GM18520 (cell line): Measurements from ENCODE around the gene AHDC1.

ENCODE experiments used
- ATAC-seq: cut with Tn5 transposase; IDR thresholded peaks from one replicate; pipeline ENCODE4 v1.9.1; 2021; ENCODE audit not compliant: unreplicated experiment

The AHDC1 gene

DNA sequence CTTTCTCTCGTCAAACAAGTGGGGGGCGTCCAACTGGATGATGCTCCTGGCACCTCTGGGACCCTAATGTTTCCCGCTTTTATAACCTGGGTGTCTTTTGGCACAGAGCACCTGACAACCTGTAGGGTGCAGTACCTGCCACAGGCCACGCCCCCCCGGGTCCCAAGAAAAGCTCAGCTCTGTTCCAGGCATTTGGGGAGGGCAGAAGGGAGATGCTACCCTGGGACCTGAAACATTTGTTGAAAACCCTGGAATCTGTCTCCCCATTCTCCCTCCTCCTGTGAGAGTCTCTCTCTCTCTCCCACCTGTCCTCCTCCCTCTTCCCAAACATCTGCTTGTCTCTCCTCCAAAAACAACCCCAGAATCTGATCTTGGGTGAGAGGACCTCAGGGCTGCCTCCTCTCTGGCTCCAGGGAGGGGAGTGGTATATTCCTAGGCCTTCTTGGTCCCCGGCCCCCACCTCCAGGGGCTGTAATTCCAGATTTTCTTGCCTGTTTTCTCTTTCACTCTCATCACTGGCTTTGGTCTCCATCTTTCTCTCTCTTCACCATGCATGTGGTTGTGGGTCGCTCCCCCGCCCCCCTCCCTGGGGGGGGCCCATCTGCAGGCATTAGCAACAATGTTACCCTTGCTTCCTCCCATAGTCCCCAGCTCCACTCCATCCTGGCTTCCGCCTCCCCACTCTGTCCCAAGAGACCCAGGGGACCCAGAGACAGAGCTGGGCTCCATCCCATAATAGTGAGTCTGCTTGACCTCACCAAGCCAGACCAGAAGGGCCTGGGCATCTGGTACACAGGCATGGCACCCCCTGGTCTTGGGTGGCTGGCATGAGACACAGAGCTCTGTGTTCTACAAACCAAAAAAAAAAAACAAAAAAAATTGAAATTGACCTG lies 4.1 kb downstream of the AHDC1 start:
- ATAC-seq = no peak

DNA sequence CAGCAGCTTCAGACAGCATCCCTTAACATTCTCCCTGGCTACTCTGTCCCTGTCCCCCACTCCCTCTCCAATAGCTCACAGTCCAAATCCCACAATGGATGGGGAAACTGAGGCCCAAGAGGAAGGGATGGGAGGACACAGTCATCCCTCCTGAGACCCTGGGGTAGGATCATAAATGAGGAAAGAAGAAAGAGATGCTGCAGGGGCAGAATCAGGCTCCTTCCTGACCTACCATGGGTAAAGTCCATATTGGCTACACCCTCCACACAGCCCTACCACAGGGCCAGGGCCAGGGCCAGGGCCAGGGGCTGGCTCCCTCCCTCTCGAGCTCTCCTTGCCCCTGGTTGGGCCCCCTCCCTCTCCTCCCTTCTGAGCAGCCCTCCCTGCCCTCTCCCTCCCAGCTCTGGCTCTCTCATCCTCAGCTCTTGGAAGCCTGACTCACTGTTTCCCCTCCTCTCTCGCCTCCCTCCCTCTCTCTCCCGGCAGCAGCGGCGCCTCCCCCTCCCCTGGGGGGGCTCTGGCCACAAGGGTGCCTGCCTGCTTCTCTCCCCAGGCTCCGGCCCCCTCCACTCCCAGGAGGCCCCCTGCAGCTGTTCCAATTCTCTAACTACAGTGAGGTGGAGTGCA lies 4.9 kb downstream of the AHDC1 start:
- ATAC-seq = no peak

DNA sequence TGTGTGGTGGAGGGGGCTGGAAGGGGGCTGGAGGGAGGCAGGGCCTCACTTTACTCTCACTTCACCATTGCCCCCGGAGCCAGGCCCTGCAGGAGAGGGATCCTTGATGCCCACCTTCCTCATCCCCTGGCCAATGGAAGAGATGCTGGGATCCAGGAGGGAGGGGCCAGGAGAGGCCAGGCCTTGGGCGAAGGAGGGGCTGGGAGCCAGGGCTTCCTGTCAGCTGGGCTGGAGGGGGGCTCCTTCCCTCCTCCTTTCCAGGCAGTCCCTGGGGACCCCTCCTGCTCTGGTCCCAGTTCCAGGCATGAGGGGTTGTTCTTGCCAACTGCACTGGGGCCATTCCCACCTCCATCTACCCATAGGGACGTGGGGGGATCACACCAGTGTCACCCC lies 5.7 kb downstream of the AHDC1 start:
- no peak for ATAC-seq

DNA sequence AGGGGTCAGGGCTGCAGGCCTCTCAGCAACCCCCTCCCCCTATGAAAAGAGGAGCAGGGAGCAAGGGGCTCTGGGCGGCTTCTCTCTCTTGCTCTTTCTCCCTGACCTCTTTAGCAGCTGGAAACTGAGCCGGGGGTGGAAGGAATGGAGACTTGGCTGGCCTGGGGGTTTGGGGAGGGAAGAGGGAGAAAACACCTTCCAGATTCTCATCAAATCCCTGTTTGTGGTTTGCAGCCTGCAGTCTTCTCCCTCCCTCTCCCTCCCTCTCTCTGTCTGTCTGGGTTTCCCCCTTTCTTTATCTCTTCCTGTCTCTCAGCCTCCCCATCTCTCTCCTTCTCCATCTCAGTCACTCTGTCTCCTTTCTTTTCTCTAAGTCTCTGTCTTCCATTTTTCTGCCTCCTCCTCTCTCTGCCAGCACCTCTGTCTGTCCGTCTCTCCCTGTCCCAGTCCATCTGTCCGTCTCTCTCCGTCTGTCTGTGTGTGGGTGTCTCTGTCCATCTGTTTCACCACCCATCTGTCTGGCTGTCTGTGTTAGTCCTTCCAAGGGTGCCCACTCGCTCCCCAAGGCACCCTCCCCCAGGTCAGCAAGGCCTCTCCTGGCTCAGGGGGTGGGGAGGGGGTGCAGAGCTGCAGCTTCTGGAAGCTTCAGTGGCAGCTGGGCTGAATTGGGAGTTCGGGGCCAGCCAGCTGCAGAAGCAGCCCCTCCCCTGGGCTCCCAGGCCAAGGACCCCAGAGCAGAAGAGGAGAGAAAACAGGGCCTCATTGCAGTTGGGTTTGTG lies 6.2 kb downstream of the AHDC1 start:
- ATAC-seq = no peak

DNA sequence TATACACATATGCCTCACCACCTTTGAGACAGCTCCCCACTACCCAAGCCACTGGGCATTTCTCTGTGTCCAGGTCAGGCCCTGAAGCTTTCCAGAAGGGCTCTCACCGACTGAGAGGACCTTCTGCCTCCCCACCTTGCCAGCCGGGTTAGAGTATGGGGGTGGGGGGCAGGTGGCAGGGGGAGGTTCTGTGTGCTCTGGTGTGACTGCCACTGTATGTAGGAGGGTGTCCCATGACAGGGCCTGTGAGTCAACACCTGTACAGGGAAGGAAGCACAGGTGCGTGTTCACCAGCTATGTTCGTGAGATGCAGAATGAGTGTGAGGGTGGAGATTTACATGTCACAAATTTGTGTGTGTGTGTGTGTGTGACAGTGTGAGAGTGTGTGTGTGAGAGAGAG lies 7.0 kb downstream of the AHDC1 start:
- ATAC-seq = no peak

DNA sequence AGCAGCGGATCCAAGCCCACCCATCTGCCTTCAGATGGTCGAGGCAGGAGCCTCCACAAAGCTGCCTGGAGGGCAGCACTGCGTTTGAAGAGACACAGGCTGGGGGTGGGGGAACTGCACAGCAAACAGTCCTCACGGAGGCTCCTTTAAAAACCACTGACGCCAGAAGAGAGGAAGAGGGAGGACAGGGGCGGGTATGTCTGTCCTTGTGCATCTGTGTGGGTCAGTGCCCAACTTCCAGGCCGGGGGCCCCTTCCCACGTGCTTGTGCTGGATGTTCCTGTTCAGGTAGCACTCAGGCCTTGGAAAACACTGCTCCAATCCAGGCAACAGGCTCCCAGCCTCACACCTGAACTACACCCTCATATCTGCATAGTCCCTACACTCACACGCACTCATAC lies 7.7 kb downstream of the AHDC1 start:
- ATAC-seq = no peak

DNA sequence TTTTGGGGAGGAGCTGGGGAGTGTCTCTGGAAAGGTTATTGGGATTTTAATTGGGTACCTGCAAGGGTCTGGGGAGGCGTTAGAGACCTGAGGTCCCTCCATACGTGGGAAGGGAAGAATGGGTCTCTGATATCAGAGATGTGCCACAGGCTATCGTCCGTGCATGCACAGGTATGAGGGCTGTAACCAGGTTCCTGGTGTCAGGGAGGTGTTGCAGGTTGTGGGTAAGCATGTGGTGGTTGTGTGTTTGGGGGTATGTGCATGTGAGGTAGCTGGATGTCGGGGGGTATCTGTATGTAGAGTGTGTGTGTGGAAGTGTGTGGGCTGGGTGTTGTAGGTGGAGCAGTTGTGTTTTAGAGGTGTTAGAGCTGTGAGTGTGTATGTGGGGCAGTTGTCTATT lies 8.3 kb downstream of the AHDC1 start:
- ATAC-seq = no peak

DNA sequence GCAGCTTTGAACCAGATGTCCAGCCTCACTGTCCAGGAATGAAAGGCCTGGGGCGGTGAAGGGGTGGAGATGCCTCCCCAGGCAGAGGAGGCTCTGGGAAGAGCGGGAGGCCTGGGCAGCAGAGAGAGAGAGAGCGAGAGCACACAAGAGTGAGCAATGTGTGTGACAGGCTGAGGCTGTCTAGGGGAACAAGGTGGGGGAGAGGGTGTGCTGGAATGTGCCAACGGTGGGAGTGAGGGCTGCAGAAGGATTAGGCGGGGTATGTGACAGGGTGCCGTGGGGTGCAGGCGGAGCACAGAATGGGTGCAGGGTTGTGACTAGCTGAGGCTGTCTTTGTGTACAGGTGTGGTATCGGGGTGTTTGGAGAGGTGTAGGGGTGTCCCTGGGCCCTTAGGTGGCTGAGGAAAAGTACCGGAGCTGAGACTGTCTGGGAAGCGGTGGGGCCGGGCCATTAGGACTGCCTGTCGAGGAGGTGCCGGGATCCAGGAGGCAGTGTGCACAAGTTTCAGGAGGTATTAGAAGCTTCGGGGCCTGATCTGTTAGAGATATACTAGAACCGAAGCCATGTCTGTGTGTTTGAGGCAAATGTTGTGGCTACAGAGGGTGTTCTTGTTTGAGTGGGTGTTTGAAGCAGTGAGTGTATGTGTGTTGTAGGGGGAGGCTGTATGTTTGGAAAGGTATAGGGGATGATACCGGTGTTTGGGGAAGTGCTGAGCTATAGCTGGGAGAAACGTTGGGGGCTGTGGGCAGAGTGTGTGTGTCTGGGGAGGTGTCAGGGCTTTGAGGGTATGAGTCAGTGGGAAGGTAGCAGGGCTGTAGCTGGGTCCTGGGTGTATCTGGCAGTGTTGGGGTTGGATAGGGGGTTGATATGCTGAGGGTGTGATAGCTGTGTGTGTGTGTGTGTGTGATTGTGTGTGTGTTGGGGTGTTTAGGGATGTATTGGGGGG lies 9.1 kb downstream of the AHDC1 start:
- no peak for ATAC-seq

DNA sequence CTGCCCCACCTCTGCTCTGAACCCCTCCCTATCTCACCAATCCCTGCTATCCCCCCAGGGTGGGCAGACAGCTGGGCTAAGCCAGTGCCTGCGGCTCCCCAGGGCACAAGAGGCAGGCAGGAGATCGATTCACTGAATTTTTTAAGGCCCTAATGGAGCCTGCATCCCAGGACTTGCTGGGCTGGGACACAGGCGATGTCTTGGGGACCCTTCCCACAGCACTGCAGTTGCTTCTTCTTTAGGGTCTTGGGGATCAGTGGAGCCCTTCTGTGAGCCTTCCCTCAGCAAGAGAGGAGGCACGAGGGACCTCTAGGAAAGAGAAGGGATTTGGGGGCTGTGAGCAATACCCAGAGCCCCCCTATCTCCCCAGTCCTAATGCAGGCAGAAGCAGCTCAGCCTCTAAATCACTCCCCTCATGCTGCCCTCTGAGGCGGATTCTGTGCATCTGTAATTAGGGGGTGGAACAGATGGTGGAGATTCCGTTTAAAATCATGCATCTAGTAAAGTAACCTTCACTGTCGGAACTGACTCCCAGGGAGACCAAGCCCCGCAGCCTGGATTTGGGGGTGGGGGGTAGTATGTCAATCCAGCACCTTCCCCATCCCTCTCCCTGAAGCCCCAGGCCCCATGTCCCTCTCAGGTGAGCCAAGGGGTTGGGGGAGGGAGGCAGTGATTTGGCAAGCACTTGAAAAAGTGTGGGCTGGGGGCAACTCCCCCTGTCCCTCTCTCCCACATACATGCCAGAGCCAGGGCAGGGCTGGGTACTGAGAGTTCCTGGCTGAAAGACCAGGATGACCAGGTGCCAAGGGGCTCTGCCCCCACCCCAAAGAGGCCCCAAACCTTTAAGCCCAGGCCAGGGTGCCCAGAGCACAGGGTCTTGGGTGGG lies 10.0 kb downstream of the AHDC1 start:
- ATAC-seq = no peak

DNA sequence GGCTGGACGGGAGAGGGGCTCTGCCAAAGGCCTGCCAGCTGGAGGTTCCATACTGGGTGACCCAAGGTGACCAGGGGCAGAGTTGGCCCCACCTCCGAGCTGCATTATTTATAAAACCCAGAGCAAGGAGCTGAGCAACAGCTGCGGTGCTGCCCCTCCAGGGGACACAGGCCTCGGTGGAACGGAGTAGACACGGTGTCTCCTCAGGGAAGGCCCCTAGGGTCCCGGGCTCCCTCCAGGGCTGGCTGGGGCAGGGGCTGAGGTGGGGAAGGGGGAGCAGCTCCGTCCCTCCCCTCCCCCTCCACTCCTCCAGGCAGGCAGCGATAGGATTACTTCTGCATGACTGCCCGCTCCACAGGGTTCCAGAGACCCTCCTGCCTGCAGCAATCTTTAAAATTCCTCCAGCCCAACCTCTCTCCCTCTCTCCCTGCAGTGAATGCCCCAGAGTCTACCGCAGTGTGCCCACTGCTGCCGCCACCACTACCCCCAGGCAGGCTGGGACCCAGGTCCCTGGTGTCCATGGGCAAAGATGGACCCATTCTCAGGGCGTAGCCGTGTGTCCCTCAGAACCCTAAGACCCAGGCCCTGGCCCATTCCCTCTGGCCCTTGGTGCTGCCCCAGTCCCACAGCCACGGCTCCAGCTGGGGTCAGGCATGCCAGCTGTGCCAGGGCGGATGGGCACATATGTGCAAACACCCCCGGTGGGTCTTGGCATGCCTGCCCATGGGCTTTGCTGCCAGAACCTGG lies 10.8 kb downstream of the AHDC1 start:
- ATAC-seq = no peak

DNA sequence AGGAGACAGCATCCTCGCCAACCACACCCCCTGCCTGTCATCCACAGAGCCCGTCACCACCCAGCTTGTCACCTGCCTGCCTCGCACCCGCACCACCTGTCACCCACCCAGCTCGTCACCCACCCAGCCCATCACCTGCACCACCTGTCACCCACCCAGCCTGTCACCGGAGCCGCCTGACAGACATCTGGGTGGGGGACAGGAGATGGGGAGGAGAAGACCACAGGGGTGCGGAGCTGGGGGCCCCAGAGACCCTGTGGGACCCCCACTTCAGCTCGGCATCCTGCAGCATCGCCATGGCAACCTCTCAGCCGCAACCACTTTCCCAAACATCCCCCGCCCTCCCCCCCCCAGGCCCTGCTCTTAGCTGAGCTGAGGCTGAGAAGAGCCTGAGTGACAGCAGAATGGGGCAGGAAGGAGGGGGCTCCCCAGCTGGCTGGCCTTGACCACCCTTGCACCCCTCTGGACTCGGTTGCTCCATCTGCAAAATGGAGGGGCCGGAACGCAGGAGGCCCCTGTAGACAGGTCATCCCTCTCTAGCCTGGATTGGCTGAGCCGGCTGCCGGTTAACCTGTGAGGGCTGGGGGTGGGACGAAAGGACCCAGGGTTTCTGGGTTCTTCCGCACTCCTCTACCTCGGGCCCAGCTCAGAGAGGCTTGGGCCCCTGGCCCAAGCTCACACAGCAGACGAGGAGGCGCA lies 11.6 kb downstream of the AHDC1 start:
- no peak for ATAC-seq

DNA sequence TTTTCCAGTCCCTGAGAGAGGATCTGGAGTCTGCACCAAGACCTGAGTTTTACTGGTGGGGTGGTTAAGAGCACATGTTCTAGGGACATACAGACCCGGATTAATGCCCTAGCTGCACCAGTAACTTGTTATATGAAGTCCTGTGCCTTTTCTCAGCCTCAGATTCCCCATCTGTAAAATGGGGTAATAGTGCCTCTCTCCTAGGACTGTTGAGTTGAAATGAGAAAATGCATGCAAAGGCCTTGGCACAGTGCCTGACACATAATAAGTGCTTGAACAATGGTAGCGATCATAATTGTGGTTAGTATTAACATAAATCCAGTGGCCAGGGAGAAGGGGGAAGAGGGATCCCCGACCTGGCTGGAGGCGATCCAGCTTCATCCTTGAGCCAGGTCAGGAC lies 12.3 kb downstream of the AHDC1 start:
- no peak for ATAC-seq

DNA sequence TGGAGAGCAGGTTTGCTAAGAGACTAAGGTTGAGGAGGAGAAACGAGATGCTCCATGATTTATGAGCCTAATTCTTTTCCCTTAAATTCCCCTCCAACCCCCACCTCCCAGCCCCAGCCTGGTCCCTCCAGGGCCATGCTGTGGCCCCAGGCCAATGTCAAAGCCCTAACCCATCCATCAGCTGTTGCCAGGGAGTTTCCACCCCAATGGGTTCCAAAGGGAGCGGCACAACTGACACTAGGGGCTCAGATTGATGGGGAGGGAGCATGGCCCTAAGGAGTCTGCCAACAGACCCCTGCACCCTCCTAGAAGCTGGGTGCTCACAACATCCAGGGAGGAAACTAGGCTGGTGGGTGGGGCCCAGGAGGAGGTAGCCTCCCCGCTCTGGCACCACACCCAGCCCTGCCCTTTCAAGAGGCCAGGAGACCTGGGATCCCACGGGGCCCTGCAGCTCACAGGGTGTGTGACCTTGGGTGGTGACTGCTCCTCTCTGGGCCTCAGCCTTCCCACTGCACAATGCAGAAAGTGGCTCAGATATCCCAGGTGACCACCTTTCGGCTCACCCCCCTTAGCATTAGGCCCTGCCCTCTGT lies 12.9 kb downstream of the AHDC1 start:
- no peak for ATAC-seq

DNA sequence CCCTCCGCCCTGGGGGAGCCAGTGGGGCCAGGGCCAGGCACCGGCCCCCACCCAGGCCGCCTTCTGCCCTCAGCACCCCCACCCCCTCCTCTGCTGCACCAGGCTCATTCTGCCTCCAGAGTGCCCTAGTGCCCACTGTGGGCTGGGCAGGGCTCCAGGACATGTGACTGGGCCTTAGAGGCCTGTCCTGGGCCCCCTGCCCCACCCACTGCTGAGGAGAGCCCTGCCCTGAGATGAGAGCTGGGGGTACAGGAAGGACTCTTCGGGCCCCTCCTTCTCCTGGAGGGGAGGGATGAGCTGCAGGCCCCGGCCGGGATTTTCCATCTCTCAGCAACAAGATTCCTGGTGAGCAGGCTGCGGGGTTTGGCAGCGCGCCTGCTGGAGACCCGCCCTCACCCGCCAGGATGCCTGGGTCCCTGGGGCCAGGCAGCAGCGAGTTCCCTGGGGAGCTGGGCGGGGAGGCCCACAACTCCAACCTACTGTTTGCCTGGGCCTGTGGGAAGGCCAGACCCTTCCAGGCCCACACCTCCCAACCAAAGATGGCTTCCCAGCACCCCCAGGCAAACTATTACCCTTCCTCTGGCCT lies 14.0 kb downstream of the AHDC1 start:
- no peak for ATAC-seq

DNA sequence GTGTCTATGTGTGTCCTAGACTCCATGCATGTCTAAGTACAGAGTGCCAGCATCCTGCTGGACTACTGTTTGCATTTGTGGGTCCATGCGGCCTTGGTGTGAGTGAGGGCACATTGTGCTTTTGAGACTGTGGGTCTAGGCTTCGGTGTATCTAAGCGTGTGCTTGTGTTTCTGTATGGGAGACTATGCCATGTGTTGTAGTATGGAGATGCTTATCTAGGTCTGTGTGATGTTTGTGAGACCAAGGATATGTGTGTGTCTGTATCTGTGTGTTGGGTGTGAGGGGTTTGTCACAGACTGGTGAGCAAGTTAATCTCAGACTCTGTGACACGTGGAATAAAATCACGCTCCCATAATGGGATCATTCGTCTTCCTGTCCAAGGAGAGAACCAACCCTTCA lies 14.5 kb downstream of the AHDC1 start:
- ATAC-seq = no peak

DNA sequence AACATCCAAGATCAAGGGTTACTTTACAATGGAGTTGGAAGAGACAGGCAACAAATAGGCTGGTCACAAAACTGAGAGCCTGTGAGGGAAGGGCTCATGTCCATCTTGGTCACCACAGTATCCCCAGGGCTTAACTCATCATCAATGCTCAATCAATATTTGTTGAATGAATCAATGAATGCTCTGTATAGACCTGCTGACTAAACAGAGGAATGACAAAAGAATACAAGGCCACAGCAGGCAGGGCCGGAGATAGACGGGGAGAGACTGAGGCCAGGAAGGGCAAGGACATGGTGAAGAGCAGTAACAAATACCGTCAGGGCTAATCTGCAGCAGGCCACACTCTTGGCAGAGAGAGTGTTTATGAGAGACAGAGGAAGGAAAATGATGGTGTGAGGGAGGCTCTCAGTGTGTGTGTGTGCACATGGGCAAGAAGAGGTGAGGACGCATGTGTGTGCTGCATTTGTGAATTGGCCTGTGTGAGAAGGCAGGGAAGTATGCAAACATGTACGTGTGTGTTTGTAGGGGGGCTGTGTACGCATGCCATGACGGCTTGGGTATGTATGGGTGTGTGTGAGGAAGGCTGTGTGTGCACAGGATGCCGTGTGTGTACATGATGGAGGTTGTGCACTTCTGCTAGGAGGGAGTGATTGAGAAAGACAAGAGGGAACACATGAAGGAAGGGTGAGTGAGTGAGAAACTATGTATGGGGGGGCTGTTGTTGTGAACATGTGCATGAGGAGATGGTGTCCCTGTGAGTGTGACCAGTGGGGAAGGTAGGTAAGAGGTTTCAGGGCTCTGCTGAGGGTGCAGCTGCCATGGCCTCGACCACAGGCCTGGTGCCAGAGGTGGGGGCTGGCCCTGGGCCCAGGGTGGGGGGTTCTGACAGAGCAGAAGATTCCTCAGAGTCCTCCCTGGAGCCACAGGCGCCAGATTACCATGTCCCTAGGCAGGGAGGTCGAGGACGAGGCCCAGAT lies 15.4 kb downstream of the AHDC1 start:
- no peak for ATAC-seq

DNA sequence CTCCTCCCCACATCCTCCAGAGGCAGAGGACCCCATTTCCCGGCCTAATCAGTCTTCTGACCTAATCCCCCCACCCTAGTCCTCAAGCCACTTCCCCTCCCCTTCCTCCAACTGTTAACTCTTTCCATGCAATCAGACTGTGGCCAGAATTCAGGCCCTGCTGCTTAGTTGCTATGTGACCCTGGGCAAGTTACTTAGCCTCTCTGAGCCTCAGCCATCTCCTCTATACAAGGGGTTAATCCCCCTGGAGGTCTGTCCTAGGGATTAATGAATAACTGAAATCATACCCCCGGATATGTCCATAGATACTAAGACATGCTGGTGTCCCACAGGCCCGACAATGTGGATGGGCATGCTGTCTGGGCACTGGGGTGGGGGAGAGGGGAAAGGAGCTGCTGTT lies 18.3 kb downstream of the AHDC1 start:
- ATAC-seq = no peak
